HG03135 (cell line): Measurements from ENCODE around the gene SAMD4A.

ENCODE experiments used
- ATAC-seq: cut with Tn5 transposase; IDR thresholded peaks from one replicate; pipeline ENCODE4 v1.9.1; 2021; ENCODE audit warnings: mild to moderate bottlenecking, moderate library complexity; ENCODE audit not compliant: unreplicated experiment

Gene SAMD4A

DNA sequence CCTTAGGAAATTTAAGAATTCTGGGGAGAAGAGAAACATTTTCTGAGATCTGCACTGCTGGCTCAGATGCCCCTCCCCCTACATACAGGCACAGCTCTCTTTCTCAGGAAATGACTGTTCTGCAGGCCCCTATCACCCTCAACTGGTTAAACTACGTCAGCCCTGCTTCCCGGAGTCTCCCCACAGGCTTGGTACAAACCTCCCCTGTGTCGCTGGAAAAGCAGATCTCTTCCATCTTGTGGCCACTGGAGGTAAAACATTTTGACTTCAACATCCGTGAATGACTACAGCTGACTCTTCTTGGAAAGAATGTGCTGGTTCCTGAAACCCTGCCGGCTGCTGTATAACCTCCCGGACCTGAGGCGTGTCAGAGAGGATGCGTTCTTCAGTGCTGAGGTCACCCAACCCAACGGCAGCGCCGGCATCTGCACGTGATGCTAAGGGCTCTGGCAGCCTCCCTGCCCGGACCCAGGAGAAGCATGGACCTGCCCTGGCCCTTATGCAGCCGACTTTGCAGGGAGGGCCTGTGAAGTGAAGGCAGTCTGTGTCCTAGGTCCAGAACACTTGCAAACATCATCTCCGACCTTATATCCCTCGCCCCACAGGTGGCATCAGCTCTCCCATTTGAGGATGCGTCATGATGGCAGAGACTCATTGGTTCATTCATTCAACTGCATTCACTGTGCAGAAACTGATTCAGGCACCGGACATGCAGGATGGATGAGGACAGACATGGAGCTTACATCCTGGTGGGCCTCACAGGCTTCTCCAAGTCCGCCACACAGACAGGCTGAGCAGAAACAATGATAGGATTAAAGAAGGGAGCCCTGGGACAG, 206.5 kb downstream of the SAMD4A start:
- ATAC-seq: no peak

DNA sequence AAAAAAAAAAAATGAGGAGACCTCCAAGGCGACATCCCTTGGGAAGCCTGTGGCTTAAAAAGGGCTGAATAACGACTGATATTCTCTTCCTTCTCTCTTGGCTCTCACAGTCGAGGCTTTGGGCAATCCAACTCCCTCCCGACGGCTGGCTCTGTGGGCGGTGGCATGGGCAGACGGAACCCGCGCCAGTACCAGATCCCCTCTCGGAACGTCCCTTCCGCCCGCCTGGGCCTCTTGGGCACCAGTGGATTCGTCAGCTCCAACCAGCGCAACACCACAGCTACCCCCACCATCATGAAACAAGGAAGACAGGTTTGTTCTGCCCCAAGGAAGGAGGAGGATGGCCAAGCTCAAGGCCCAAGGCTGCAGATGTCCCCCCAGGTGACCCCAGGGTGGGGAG, 207.9 kb downstream of the SAMD4A start:
- no peak for ATAC-seq

DNA sequence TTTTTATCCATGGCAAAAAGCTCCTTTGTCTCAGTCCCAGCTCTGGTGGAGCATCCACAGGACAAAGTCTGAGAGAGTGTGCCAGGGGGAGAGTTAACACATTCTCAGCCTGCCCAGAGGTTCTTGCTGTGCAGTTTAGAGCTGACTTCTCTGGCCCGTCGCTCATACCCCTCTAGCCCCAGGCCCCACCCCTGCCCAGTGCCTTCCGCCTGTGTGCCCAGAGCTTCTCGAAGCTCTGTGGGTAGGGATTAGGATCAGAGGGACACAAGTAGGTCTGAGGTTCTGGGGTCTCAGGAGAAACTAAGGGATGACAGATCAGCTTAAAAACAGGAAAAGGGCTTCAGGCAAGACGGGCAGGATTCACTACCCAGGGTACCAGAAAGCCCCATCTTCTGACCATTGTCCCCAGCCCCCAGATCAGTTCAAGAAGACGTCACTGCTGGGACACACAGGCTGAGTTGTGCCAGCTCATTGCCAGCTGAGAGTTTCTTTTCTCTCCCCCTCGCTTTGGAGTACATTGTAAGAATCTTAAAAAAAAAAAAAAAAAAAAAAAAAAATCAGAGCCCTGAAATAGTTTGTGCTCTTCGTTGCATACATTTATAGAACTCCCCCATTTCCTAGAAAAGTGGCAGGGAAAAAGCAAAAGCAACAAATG, 208.7 kb downstream of the SAMD4A start:
- ATAC-seq: no peak

DNA sequence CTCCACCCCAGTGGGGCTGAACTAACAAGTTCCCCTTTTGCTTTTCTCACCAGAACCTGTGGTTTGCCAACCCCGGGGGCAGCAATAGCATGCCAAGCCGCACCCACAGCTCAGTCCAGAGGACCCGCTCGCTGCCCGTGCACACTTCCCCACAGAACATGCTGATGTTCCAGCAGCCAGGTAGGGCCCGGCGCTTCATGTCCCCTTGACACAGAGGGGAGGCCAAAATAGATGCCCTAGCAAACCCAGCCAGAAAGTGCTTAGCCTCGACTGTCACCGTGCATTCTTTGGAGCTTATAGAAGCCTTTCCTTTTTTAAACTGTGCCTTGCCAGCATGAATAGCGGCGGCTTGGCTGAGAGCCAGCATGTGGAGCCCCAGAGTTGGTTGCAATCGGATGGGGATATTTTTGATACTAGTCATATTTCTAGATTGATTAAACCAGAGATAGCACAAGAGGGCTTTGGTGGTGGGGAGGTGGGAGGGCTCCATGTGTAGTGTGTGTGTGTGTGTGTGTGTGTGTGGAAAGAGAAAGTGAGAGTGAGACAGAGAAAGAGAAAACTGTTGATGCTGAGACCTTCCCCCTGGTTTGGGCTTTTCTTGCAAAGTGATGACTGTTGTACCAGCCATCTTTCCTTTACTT, 209.6 kb downstream of the SAMD4A start:
- ATAC-seq: no peak

DNA sequence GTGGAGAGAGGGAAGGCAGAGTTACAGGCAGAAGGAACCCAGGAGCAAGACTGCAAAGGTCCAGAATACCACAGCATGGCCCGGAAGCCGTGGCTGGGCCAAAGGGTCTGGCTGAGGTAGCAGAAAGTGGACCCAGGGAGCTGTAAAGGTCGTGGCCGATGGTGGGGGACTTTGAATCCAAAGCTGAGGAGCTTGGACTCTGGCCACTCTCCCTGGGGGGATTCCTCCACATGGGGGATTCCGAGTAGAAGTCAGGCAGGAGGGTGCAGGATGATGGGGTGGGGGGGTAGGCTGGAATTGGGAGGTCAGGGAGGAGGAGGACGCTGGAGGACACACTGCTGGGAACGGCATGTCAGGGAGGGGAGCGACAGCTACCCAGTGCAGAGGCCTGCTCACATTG, 210.5 kb downstream of the SAMD4A start:
- ATAC-seq: no peak

DNA sequence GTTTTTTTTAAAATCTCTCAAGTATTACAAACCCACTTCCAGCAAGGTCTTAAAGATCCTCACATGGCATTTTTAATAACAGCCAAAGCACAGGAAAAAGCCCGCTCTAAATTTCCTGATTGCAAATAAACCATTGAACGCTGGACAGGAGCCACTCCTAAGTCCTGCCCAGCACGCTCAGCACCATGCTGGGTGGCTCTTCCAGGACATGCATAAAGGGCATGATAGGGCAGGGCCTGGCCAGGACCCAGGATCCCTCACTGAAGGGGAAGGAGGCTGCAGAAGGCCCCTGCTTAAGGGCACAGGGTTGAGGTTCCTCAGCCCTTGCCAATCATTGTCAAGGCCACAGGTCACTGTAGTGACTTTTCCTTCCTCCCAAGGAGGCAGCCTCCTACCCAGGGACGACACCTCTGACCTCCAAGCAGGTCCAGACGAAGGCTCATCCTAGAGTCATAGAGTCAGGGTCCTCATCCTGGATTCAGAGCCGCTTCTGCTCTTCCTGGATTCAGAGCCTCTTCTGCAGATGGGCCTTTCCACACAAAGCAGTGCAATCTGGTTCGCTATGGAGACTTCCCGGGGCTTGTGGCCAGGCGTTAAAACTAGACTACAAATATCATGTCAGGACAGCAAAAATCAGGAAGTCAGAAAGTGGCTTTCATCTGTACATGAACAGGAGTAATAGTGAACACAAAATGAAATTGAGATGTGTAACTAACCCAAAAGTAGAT, 211.9 kb downstream of the SAMD4A start:
- no peak for ATAC-seq

DNA sequence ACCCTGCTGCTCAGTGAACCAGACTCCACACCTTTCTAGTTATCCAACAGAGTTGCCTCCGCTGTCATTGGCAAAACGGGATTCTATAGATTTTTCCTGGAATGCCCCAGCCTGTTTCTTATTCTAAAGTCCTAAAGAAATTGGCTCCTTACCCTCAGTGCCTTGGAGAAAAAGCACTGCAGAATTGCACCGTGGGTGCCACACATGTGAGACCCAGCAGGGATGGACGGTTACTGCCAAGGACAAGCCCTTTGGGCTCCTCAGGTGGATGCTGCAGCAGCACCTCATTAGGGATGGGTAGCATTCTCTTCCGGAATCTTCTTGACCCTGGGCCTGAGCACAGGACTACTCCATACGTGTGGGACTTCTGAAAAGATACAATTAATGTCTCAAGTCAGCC, 214.2 kb downstream of the SAMD4A start:
- no peak for ATAC-seq

DNA sequence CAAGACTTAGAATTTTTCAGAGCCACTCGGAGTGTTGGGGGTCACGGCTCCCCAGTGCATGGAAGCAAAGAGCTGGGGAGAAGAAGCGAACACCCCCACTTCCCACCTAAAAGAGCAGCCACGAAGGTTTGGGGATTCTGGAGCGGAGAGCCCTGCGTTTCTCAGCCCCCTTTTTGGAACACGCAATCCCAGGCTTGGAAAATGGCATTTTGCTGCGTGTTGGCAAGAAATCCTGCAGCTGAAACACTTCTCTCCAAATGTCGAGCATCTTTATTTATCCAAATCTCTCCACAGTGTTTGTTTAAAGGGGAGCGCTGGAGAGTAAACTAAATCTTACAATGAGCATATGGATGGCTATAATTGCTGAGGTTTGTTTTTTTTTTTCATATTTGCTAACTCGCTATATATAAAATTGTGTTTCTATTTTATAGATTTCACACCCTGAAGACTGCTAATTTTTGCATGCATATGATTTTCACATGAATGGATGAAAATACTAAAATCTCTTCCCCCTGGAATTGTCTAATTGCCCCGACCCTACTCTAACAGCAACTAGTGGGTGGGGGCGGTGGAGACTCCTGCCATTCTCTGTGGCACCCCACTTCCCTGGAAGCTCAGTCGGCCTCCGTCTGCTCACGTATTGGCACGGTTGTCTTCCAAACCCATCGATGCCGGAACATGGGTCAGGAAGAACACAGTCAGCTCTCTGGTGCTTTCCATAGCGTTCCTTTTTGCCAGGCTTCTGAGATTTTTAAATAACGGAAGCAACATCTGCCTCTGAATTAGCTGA, 215.2 kb downstream of the SAMD4A start:
- no peak for ATAC-seq

DNA sequence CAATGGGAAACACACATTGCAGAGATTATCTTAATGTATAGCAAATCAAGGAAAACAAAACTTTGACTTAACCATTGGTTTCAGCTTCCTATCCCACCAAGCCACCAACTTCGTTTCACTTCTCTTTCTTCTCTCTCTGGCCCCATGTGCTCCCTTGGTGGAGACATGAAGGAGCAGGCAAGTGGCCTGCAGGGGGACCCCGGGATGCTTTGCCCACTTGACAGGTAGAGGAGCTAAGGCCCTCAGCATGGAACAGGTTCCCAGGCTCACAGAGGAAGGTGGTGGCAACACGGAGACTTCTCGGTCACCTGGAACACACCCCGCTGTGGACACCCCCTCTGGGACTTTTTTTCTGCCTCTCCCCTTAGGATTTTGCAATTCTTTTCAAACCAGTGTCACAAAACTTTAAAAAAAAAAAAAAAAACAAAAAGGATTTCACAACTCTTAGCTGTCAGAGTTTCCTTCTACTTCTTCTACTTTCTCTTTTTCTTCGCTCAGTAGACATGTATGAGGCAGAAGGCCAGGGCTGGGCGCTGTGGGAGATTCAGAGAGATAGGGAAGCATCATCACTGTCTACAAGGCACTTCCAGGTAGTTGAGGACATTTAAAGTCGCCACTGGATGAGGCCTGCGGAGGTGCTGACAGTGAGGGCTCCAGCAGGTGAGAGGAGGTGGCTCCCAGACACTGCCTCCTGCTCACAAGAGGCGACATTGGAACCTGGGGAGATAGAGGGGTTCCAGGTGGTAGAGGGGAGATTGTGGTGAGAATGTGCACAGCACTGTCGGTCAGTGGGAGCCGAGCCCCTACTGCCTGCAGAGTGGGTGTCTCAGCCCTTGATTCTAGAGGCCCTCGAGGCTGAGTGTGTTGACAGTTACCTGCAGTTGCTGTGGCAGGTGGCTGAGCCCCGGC, 216.1 kb downstream of the SAMD4A start:
- ATAC-seq: peak; percentile 80

DNA sequence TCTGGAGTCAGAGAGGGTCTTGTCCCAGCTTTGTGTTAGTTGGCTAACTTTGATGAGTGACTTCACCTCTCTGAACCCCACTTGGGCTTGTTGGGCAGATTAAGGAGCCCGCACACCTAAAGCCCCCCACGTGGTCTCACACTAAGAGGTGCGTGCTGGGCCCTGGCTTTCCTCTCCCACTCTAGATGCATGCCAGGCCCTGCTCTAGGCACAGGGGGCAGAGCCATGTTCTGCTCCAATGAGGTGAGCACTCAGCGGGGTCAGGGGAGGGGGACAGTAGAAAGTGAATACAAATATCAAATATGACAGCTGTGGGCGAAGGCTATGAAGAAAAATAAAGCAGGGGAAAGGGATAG, 216.7 kb downstream of the SAMD4A start:
- ATAC-seq: no peak

DNA sequence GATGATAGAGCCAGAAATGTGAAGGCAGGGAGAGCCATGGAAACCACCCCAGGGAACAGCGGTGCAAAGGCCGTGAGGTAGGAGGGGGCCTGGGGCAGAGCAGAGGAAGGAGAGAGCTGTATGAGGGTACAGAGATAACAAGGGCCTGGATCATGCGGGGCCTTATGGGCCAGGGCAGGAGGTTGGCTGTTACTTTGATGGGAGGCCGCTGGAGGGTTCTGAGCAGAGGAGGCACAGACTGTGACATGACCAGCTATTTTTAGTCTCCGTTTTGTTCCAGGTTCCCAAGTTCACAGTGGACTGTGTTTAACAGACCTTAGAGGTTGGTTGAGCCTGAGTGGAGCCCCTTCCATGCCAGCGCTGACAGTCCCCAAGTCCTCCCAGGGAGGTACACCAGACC, 217.1 kb downstream of the SAMD4A start:
- no peak for ATAC-seq

DNA sequence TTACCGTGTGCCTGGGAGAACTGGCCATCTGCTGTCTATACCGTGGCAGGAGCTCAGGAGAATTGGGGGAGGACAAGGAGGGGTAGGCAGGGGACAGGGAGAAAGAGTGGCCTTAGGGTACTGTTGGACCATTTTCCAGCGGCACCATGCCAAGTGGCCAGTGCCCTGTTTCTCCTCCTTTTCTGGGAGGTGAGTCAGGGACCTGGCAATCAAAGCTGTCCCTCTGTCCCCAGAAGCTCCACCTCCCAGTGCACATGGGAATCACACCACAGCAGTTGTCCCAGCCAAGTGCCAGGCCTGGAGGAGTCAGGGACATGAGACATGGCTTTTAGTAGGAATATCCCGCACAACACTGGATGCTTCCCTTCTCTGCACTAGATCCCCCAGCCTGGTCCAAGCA, 217.7 kb downstream of the SAMD4A start:
- no peak for ATAC-seq

DNA sequence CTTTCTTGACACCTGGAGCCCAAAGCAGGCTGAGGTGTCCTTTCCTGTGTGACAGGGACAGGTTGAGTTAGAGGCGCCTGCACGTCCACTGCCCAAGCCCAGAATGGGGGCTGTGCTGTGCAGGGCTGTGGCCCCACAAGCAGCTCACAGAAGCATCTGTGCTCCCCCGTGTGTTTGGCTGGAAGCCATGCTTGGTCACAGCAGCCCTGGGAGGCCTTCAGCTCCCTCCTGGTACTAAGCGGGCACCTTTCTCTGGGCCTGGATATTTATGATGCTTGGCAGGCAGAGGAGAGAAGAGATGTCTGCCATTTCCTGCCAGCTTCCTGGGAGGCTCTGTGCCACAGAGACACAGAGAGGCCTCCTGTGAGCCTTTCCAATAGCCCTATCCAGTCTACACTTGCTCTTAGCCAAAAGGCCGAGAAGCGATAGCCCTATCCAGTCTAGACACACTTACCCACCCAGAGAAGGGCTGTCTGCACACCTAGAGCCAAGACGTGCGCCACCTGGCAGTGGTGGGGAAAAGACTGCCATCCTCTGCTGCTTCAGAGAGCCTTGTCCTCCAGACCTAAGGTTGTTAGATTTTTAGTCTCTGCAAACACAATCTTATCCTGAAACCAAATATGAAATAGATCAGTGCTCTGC, 218.3 kb downstream of the SAMD4A start:
- ATAC-seq: no peak

DNA sequence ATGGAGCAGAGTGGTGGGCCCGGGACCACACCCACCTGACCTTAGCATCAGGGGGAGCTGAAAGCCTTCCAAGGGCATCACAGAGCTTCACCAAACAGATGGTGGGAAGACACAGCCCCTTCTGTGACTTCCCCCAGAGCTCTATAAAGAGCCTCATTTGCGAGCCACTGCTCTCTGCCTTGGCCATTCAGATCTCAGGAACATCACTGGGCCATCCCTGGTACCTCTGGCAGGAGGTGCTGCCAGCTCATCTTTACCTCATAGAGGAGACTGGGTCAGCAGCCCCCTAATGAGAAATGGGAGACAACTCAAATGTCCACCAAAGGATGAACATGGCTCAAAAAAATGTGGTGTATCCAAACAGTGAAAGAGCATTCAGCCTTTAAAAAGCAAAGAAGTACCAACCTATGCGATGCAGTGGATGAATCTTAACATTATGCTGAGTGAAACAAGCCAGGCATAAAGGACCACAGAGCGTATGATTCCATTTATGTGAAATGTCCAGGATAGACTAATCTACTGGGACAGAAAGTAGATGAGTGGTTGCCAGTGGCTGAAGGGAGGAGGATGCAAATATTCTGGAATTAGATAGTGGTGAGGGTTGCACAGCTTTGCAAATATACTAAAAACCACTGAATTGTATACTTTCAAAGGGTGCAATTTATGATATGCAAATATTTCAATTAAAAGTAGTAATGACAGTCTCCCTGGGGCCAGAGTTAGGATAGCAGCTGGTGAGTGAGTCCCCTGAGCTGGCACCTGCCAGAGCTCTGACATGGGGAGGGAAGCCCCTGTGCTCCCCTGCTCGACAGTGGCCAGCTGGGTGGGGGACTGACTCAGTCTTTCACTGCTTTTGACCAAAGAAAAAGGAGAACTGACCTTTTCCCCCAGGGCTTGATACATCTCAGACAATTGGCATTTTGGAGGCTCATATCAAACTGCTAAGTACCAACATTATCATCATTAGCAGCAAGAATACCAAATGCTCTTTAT, 219.1 kb downstream of the SAMD4A start:
- ATAC-seq: no peak

DNA sequence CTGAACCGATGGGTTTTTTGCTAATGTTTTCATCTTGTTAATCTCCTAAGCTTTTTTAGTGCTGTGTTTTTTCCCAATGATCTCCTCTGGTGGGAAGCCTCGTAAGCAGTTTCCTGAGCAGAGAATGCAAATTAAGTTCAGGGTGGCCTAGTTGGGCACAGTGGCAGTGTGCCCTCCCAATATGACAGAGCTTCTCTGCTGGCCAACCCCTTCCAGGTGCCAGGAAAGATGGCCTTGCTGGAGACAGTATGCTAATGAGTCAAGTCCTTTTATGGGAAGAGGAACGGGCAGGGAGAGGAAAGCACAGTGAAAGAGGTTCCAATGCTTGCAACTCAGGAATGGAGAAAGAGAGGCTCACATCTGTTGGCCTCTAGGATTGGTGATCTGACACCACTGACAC, 219.9 kb downstream of the SAMD4A start:
- ATAC-seq: no peak

DNA sequence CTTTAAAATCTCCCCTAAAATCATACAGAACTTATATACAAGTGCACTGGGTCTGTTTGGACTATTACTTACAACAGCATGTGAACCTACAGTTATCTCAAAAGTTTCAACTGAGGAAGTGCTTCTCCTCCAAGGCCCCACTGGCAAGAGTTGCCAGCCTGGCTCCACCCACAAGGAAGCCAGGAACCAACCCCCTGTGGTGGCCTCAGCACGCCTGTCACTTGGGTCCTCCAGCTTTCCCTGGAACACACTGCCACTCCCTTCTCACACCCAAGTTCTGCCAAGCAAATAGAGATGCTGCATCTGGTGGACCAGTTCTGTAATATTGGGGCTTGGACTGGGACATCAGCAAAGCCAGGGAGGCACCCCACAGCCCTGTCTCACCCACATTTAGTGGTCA, 220.3 kb downstream of the SAMD4A start:
- no peak for ATAC-seq

DNA sequence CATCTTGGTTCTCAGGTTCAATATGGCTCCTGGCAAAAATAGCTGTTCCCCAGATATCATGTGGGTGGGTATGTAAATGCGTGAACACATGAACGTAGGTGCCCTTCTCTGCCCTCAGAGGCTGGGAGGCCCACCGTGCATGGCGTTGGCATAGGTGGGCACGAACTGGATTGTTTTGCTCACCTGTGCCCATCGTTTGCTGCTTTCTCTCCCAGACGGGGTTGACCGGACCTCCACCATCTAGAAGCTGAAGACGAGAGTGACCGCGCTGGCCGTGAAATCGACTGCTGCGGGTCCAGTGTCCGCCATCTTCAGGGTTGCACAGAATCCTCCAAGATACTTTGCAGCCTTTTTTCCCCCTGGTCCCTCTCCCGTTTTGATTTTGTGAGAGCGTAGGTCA, 221.8 kb downstream of the SAMD4A start:
- no peak for ATAC-seq

DNA sequence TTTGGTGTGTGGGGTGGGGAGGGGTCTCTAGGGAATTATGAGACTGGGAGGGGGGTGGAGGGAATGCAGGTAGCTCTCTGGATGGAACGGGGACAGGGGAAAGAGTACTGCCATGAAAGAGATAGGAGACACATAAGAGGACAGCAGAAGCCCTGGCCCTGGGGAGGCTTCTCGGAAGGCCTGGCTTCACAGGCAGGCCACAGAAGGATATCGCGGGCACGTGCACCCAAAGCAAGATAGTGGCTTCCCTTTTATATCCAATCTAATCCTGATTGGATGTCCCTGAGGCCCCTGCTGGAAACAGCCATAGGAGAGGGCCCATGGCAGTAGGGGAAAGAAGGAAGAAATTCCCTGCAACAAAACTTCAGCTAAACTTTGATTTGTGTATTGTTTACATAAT, 222.2 kb downstream of the SAMD4A start:
- ATAC-seq: no peak
